ENCODE results near the gene PGM1.

Gene PGM1

DNA sequence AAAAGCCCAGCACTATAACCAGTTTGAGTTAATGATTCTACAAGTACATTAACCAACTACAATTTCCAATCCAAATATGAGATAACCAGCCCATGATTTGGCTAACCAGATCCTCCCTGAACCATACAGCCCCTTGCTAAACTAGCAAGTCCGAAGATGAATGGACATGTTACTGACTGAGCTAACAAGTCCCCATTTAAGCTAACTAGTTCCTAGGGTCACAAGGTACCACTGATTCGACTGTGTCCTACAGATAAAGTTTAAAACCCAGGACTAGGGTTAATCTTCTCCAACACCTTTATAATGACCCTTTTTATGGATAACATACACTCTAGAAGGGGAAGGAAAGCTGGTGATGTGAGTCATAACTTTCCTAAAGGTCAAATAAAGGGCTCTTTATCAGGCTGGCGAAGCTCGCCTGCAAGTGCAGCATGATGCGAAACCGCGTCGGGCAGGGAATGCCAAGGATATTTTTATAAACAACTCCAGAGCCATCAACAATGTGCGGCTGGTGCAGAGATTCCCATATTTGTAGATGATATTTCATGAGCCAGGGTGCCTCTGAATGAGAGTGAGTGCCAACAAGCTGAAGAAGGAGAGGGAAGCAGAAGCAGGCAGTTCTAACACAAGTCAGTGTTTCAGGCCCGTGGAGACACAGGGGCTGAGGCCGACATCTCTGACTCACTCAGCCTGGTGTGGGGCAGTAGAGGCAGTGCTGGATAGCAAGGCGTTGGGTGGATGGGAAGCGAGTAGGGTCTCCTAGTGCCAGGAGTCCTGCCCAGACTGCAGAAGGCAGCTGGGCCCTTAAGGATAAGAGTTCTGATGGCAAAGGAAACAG lies 105.0 kb downstream of the PGM1 start:
- H3K27ac Mint-ChIP-seq, result no peak overlapping the region
- H3K4me1 Mint-ChIP-seq (ENCODE audit: low read depth), result no peaks in the 10 kb centered on the region
- H3K36me3 Mint-ChIP-seq (ENCODE audit: low read depth), result no peaks in the 10 kb centered on the region
- no peak overlapping the region for H3K4me3 Mint-ChIP-seq
- H3K9me3 Mint-ChIP-seq, result no peaks in the 10 kb centered on the region
- no peaks in the 10 kb centered on the region for H3K27me3 Mint-ChIP-seq (ENCODE audit: low read depth)

DNA sequence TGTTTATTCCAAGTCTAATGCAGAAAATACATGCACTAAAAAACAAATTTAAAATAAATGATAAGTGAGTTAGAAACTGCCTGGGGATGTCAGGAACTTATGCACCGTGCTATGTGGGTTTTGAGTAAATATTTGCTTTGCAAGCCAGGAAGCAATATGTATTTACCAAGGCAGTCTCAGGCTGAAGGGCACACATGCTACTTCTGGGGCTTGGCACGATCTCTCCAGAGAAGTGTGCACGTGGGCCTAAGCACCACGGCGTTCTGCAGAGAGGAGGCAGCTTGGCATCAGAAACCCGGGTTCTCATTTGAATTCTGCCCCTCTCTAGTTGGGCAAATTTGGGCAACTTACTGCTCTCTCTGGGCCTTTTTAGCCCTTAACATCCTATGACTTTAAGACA lies 108.0 kb downstream of the PGM1 start:
- Mint-ChIP-seq H3K9me3 (no peaks in the 10 kb centered on the region), H3K27ac (no peak overlapping the region), H3K4me3 (no peak overlapping the region), H3K36me3 (ENCODE audit: low read depth) (no peaks in the 10 kb centered on the region), H3K4me1 (ENCODE audit: low read depth) (no peaks in the 10 kb centered on the region), H3K27me3 (ENCODE audit: low read depth) (no peaks in the 10 kb centered on the region)

DNA sequence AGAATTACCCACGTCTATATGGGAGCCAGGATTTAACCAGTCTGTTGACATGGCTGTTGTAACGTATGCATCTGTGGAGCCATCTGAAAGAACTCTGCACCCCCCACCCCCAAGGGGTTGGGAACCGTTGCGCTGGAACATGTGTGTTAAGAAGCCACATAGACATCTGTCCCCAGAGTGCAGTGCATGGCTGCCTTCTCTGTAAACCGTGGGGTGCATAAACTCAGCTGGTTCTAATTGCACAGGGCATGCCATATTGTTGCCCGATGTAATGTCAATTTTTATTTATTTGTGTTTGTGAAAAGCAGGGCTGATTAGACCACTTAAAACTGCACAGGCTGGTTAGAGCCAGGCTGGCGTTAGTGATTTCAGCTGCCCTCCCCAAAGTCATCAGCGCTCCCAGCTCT lies 110.5 kb downstream of the PGM1 start:
- Mint-ChIP-seq H3K4me1 (ENCODE audit: low read depth) (no peaks in the 10 kb centered on the region), H3K36me3 (ENCODE audit: low read depth) (no peaks in the 10 kb centered on the region), H3K27ac (no peak overlapping the region), H3K9me3 (no peaks in the 10 kb centered on the region), H3K27me3 (ENCODE audit: low read depth) (no peaks in the 10 kb centered on the region), H3K4me3 (no peak overlapping the region)

DNA sequence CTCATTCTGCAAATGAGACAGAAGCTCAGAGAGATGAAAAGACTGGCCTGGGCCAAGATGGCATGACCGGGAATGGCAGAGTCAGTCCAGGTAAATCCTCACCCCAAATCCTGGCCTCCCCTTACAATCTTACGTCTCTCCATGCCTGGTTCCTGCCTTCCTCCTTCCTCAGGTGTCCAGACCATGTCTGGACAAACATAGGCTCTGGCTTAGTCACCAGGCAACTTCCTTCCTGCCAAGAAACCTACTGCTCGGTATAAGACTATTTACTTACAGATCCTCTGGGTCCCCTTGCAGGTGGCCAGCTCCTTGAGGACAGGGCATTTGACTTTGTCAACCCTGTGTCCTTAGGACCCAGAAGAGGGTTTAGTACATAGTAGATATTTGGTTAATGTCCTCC lies 111.2 kb downstream of the PGM1 start:
- Mint-ChIP-seq H3K4me1 (ENCODE audit: low read depth) (no peaks in the 10 kb centered on the region), H3K27ac (no peak overlapping the region), H3K36me3 (ENCODE audit: low read depth) (no peaks in the 10 kb centered on the region), H3K9me3 (no peaks in the 10 kb centered on the region), H3K4me3 (no peak overlapping the region), H3K27me3 (ENCODE audit: low read depth) (no peaks in the 10 kb centered on the region)

DNA sequence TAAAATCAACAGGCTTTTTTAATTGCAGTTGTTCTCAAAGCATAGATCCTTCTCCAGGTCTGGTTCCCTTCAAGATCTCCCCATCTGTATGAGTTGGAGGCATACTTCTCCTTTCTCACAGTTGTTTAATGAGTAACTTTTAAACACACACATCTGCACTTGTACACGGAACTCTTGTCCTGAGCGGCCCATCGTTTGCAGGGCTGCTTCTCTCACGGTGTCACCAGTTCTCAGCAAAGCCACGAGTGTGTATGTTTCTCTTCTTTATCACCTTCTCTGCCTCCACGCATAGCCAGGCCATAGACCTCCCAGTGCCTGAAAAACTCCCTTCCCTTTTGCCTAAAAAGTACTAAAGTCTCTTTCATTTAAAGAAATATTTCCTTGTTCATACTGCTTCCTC lies 111.9 kb downstream of the PGM1 start:
- no peaks in the 10 kb centered on the region for H3K4me1 Mint-ChIP-seq (ENCODE audit: low read depth)
- H3K4me3 Mint-ChIP-seq, result no peak overlapping the region
- H3K9me3 Mint-ChIP-seq, result no peaks in the 10 kb centered on the region
- no peaks in the 10 kb centered on the region for H3K36me3 Mint-ChIP-seq (ENCODE audit: low read depth)
- no peaks in the 10 kb centered on the region for H3K27me3 Mint-ChIP-seq (ENCODE audit: low read depth)
- no peak overlapping the region for H3K27ac Mint-ChIP-seq

DNA sequence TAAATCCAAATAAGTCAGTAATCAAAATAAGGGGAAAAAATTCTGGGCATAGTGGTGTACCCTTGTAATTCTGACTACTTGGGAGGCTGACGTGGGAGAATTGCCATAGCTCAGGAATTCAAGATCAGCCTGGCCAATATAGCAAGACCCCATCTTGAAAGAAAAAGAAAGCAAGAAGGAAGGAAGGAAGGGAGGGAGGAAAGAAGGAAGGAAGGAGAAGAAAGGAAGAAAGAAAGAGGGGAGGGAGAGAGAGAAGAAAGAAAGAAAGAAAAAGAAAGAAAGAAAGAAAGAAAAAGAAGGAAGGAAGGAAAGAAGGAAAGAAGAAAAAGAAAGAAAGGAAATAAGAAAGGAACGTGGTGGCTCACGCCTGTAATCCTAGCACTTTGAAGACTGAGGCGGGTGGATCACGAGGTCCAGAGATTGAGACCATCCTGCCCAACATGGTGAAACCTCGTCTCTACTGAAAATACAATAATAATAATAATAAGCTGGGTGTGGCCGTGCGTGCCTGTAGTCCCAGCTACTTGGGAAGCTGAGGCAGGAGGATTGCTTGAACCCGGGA lies 116.1 kb downstream of the PGM1 start:
- Mint-ChIP-seq H3K27ac (no peak overlapping the region), H3K9me3 (no peaks in the 10 kb centered on the region), H3K4me3 (no peak overlapping the region), H3K27me3 (ENCODE audit: low read depth) (peaks cover 5% of the 10 kb centered on the region), H3K36me3 (ENCODE audit: low read depth) (no peaks in the 10 kb centered on the region), H3K4me1 (ENCODE audit: low read depth) (no peaks in the 10 kb centered on the region)

All from T-helper 1 cell treated with Interleukin-12 subunit alpha and Interleukin-12 subunit beta and Interleukin-4 antibody, amounts not matched to agents 30 μg/mL and 1 μg/mL, for 36 hours (primary cell).